Left lung (tissue), 10 donors: ENCODE measurements around the gene RNU1-1. TPM values are rescaled to one million over a fixed set of nuclear protein-coding genes. Genes with fewer than 3 reads are reported as not detected.
"Not testable (repeated sequence)": the region's sequence is repeated elsewhere in the genome, so short reads cannot be mapped to it uniquely, and the experiment has no call there.

Experiments
- ATAC-seq: fragments of 200-7000 bp; cut with Tn5 transposase; one replicate; pipeline ENCODE4 v1.9.1; 2020; ENCODE audit warnings: moderate library complexity
- DNase-seq, 4 donors: peaks; one replicate each; pipeline ENCODE4 v3.0.0-alpha.2; 2013 to 2020
- H3K27ac ChIP-seq, 2 donors: fragments of 200-600 bp; sonication (generic) in 1 of 2; one replicate each; pipeline versions ENCODE4 v1.5.0 to v1.8.0; 2020 to 2021
- H3K27me3 ChIP-seq, 2 donors: fragments of 200-600 bp; sonication (generic) in 1 of 2; one replicate each; pipeline versions ENCODE4 v1.5.0 to v1.8.0; 2020 to 2021
- H3K36me3 ChIP-seq, 2 donors: fragments of 200-600 bp; sonication (generic) in 1 of 2; one replicate each; pipeline versions ENCODE4 v1.5.0 to v1.8.0; 2020 to 2021
- H3K4me1 ChIP-seq, 2 donors: fragments of 200-600 bp; one replicate each; pipeline ENCODE4 v1.8.0; 2021
- H3K4me3 ChIP-seq, 2 donors: fragments of 200-600 bp; sonication (generic) in 1 of 2; one replicate each; pipeline versions ENCODE4 v1.5.0 to v1.8.0; 2020 to 2021; ENCODE audit warnings: mild to moderate bottlenecking in 1 of 2
- H3K9me3 ChIP-seq, 2 donors: fragments of 200-600 bp; sonication (generic) in 1 of 2; one replicate each; pipeline versions ENCODE4 v1.5.0 to v1.8.0; 2020 to 2021
- intact Hi-C, 2 donors: fragments of 100-400 bp; cut with DNase I; formaldehyde crosslinking; loops; one replicate each; pipeline versions ENCODE4 v1.11.2 to v1.14.2; 2022
- polyA plus RNA-seq, 6 donors: library from polyadenylated mRNA; unstranded; fragments of 120-200 nt; gene quantifications; one replicate each; pipeline ENCODE4 v1.2.1, GENCODE V29; 2013; ENCODE audit not compliant: insufficient read length in 6 of 6
- total RNA-seq, 2 donors: library from RNA; stranded (reverse); fragmentation: NEBNext Ultra II Directional; extraction: Animal tissue kit (Norgen Biotek cat#: 25700); gene quantifications; one replicate each; pipeline ENCODE4 v1.2.1, GENCODE V29; 2021
- TF ChIP-seq, protein P1 (sequence below), 2 donors: fragments of 200-600 bp; sonication (generic) in 1 of 2; IDR thresholded peaks; one replicate each; pipeline versions ENCODE4 v1.5.0 to v1.8.0; 2021; ENCODE audit warnings: antibody characterized with exemption in 2 of 2
- donor health status: DM: no; HTN: yes; CAD: no.
- donor health status: DM: no; HTN: no; CAD: no.

RNU1-1 gene
- total and polyA plus RNA-seq, 8 donors = 1.5 to 3,444 (median 2.8) TPM

DNA sequence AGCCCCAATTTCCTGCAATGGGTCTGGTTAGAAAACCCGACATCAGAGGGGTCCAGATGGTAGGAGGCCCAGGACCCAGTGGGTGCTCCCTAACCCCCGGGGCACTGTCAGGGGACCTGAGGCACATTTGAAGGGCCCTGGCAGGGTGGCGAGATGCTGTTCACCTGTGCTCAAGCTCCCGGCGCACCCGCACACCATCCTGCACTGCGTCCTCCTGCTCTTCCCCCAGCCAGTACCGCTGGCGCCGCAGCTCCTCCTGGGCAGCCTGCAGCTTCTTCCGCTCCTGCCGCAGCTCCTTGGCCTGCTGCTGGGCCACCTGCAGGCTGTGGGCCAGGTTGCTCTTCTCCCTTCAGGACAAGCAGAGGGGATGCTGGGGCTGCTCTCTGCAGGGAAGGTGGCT, 36.0 kb downstream of the RNU1-1 start:
- intact Hi-C loops = no loop called here
- H3K4me1 ChIP-seq = no peaks in the 10 kb centered on the region
- no peaks in the 10 kb centered on the region for H3K27me3 ChIP-seq
- H3K36me3 ChIP-seq = peaks cover 0 to 94% of the 10 kb centered on the region in 2 donors
- no peak overlapping the region for H3K27ac ChIP-seq
- TF ChIP-seq, protein P1, sequence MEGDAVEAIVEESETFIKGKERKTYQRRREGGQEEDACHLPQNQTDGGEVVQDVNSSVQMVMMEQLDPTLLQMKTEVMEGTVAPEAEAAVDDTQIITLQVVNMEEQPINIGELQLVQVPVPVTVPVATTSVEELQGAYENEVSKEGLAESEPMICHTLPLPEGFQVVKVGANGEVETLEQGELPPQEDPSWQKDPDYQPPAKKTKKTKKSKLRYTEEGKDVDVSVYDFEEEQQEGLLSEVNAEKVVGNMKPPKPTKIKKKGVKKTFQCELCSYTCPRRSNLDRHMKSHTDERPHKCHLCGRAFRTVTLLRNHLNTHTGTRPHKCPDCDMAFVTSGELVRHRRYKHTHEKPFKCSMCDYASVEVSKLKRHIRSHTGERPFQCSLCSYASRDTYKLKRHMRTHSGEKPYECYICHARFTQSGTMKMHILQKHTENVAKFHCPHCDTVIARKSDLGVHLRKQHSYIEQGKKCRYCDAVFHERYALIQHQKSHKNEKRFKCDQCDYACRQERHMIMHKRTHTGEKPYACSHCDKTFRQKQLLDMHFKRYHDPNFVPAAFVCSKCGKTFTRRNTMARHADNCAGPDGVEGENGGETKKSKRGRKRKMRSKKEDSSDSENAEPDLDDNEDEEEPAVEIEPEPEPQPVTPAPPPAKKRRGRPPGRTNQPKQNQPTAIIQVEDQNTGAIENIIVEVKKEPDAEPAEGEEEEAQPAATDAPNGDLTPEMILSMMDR (IDR thresholded peaks at IDR 0.05) = no peak
- H3K9me3 ChIP-seq = no peaks in the 10 kb centered on the region
- ATAC-seq (no peak), DNase-seq (peak in 1 of 4 donors; percentile 4)
- H3K4me3 ChIP-seq = no peak overlapping the region

DNA sequence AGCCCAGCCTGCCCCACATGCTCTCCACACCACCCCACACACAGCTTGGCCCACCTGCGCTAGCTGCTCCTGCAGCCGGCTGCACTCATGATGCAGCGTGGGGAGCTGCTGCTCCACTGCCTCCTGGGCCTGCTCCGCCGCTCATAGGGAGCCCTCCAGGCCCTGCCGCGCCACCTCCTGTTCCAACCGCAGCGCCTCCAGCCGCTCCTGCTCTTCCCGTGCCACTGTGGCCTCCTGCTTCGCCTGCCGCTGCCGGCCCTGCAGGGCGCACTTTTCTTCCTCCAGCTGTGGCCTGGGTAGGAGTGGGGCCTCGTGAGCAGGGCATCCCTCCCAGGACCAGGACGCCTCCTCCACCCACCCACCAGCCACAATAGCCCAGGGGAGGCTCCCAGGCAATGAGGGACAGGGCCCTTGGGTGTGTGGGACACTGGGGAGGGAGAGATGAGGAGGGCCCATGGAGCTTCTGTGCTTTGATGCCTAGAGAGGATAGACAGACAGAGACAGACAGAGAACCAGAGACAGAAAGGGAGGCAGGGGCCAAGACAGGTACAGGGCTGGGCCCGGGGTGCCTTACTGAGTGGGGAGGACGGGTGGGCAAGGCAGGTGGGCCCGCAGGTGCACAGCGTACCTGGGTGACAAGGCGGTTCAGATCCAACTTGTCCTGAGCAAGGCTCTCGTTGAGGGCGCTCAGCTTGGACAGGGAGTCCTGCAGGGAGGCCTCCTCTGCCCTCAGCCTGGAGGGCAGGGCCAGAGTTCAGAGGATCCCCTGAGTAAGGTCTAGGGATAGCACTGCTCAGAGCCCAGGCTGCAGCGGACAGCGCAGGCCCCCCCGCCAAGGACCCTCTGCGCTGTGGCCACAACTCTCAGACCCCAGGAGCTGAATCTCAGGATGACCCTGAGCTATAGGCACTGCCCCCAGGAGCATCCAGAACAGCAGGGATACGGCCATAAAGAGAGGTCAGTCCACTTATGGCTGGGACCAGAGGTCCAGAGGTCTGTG, 38.0 kb downstream of the RNU1-1 start:
- H3K9me3 ChIP-seq, DNase-seq, ATAC-seq, H3K4me1 ChIP-seq, H3K27ac ChIP-seq, H3K4me3 ChIP-seq, intact Hi-C loops, H3K27me3 ChIP-seq: not testable (repeated sequence)
- H3K36me3 ChIP-seq = peaks cover 0 to 74% of the 10 kb centered on the region in 2 donors

DNA sequence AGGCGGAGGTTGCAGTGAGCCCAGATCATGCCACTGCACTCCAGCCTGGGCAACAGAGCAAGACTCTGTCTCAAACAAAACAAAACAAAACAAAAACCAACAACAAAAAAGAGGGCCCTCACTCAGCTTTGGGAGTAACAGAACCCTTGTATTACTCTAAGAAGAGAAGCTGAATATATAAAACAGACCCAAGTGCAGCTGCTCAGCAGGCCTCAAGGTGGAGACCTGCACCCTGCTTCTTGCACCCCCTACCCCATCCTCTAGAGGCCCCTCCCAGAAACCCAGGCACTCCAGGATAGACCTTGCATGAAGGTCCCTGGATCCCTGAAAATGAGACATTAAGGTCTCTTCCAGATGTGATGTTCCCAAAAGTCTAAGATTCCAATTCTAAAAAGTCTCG, 39.2 kb downstream of the RNU1-1 start:
- H3K27ac ChIP-seq, H3K4me1 ChIP-seq, H3K27me3 ChIP-seq, intact Hi-C loops, H3K9me3 ChIP-seq, ATAC-seq, DNase-seq, H3K4me3 ChIP-seq: not testable (repeated sequence)
- peaks cover 0 to 62% of the 10 kb centered on the region in 2 donors for H3K36me3 ChIP-seq

DNA sequence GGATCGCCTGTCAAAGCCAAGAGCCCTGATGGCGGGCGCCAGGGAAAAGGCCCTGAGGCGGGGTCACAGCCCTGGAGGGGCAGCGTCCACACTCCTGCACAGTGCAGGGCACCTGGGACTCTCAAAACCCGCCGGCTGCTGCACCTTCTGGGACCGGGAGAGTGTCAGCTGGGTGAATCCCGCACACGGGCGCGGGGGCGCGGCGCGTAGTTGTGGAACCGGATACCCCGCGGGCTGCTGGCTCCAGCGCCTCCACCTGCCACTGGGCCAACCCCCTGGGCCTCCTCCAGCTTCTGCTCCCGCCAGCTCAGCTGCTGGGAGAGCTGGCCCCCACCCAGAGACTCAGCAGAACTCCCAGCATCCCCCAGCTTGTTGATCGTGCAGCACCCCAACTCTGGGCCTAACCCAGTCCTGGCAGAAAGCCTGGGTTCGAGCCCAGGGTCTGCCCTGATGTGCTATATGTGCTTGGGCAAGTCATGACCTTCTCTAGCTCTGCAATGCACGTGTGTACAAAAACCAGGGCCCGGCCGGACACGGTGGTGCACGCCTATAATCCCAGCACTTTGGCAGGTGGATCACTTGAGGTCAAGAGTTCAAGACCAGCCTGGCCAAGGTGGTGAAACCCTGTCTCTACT, 39.8 kb downstream of the RNU1-1 start:
- intact Hi-C loops = no loop called here
- Histone ChIP-seq H3K36me3 (peaks cover 0 to 58% of the 10 kb centered on the region in 2 donors), H3K4me1 (no peaks in the 10 kb centered on the region), H3K27ac (no peak overlapping the region), H3K27me3 (no peaks in the 10 kb centered on the region), H3K9me3 (no peaks in the 10 kb centered on the region), H3K4me3 (no peak overlapping the region)
- ATAC-seq = no peak
- TF ChIP-seq, protein P1 (IDR thresholded peaks at IDR 0.05) = no peak
- no peak for DNase-seq

DNA sequence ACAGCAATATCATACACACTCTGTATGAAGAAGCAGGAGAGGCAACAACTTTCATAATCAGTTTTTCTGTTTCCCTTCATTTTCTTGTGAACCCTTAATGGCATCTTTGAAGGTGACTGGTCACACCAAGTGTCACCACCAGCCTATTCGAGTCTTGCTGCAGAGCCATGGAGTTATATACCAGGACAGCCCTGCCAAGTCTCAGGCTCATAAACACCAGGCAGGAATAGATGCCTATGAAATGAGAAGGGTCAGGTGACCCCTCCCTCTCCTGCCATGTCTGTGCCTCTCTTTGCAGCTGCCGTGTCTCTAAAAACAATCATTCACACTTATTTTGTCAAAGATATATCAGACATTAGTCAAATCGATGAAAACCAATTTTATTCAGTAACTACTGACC, 45.5 kb downstream of the RNU1-1 start:
- TF ChIP-seq, protein P1 (IDR thresholded peaks at IDR 0.05) = no peak
- Histone ChIP-seq H3K36me3 (peaks cover 0 to 25% of the 10 kb centered on the region in 2 donors), H3K4me1 (no peaks in the 10 kb centered on the region), H3K4me3 (no peak overlapping the region), H3K27me3 (no peaks in the 10 kb centered on the region), H3K9me3 (no peaks in the 10 kb centered on the region), H3K27ac (no peak overlapping the region)
- intact Hi-C loops = no loop called here
- DNase-seq = no peak
- ATAC-seq = no peak
